GM23338 (cell line): ENCODE data around the gene SIGLEC15.

Source experiments
- CREB1 ChIP-seq: fragments of 250-450 bp; sonication (Bioruptor Pico); IDR thresholded peaks from 2 replicates; pipeline ENCODE4 v1.5.0; 2020; ENCODE audit warnings: low read depth, mild to moderate bottlenecking, moderate library complexity
- EZH2 ChIP-seq: fragments of 200-600 bp; sonication (generic); IDR thresholded peaks from one replicate; pipeline ENCODE4 v1.8.0; 2017; ENCODE audit warnings: antibody characterized with exemption, mild to moderate bottlenecking, low read depth; ENCODE audit not compliant: unreplicated experiment
- EZH2phosphoT487 ChIP-seq: fragments of 200-600 bp; sonication (generic); IDR thresholded peaks from one replicate; pipeline ENCODE4 v1.8.1; 2018; ENCODE audit warnings: antibody characterized with exemption; ENCODE audit not compliant: unreplicated experiment
- JUNB ChIP-seq: IDR thresholded peaks from one replicate; pipeline ENCODE4 v1.6.1; 2016; ENCODE audit warnings: antibody characterized with exemption; ENCODE audit not compliant: unreplicated experiment
- NANOG ChIP-seq: IDR thresholded peaks from 2 replicates; pipeline ENCODE4 v1.6.1; 2016; ENCODE audit warnings: antibody characterized with exemption, borderline replicate concordance
- POLR2AphosphoS5 ChIP-seq: IDR thresholded peaks from 2 replicates; pipeline ENCODE4 v1.6.1; 2016; ENCODE audit warnings: antibody characterized with exemption, low read depth
- STAT1 ChIP-seq: IDR thresholded peaks from one replicate; pipeline ENCODE4 v1.6.1; 2016; ENCODE audit warnings: antibody characterized with exemption; ENCODE audit not compliant: unreplicated experiment
- TF ChIP-seq, protein P1 (sequence below): IDR thresholded peaks from one replicate; pipeline ENCODE4 v1.6.1; 2018; ENCODE audit warnings: antibody characterized with exemption; ENCODE audit not compliant: unreplicated experiment
- TF ChIP-seq, protein P2 (sequence below), 2 experiments: fragments of 200-600 bp in 1 of 2; sonication (generic) in 1 of 2; conservative IDR thresholded peaks; 2 replicates each; pipeline versions ENCODE4 v1.5.1 to v1.6.1; 2016 to 2017; ENCODE audit warnings: antibody characterized with exemption in 2 of 2, low read depth in 2 of 2, mild to moderate bottlenecking in 2 of 2, moderate library complexity in 1 of 2
- TF ChIP-seq, protein P3 (sequence below): IDR thresholded peaks from 2 replicates; pipeline ENCODE4 v1.6.1; 2016; ENCODE audit warnings: antibody characterized with exemption

DNA sequence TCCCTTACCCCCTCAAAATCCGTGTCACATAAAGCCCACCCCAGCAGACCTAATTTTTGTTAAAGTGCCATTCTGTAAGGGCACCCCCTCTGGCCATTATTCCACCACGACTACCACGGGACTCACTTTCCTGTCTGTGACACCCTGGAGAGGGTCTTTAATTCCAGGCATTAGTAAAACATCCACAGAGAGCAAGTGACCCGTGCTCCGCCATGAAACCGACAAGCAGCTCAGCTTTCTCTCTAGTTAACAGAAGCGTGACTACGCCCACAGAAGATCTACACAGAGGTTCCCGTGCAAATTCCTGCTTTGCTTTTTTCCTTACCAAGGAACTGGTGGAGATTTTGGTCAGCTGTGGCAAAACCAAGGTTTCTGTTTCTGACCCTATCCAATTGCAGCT, 4.4 kb downstream of the SIGLEC15 start:
- TF ChIP-seq, protein P1, sequence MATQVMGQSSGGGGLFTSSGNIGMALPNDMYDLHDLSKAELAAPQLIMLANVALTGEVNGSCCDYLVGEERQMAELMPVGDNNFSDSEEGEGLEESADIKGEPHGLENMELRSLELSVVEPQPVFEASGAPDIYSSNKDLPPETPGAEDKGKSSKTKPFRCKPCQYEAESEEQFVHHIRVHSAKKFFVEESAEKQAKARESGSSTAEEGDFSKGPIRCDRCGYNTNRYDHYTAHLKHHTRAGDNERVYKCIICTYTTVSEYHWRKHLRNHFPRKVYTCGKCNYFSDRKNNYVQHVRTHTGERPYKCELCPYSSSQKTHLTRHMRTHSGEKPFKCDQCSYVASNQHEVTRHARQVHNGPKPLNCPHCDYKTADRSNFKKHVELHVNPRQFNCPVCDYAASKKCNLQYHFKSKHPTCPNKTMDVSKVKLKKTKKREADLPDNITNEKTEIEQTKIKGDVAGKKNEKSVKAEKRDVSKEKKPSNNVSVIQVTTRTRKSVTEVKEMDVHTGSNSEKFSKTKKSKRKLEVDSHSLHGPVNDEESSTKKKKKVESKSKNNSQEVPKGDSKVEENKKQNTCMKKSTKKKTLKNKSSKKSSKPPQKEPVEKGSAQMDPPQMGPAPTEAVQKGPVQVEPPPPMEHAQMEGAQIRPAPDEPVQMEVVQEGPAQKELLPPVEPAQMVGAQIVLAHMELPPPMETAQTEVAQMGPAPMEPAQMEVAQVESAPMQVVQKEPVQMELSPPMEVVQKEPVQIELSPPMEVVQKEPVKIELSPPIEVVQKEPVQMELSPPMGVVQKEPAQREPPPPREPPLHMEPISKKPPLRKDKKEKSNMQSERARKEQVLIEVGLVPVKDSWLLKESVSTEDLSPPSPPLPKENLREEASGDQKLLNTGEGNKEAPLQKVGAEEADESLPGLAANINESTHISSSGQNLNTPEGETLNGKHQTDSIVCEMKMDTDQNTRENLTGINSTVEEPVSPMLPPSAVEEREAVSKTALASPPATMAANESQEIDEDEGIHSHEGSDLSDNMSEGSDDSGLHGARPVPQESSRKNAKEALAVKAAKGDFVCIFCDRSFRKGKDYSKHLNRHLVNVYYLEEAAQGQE: no peak
- TF ChIP-seq, protein P2, sequence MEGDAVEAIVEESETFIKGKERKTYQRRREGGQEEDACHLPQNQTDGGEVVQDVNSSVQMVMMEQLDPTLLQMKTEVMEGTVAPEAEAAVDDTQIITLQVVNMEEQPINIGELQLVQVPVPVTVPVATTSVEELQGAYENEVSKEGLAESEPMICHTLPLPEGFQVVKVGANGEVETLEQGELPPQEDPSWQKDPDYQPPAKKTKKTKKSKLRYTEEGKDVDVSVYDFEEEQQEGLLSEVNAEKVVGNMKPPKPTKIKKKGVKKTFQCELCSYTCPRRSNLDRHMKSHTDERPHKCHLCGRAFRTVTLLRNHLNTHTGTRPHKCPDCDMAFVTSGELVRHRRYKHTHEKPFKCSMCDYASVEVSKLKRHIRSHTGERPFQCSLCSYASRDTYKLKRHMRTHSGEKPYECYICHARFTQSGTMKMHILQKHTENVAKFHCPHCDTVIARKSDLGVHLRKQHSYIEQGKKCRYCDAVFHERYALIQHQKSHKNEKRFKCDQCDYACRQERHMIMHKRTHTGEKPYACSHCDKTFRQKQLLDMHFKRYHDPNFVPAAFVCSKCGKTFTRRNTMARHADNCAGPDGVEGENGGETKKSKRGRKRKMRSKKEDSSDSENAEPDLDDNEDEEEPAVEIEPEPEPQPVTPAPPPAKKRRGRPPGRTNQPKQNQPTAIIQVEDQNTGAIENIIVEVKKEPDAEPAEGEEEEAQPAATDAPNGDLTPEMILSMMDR (conservative IDR thresholded peaks at IDR 0.05; ENCODE audit: low read depth in 2 of 2): no peak
- TF ChIP-seq EZH2phosphoT487 (no peak), JUNB (no peak), EZH2 (no peak), POLR2AphosphoS5 (no peak), CREB1 (no peak), STAT1 (no peak), NANOG (no peak)
- TF ChIP-seq, protein P3, sequence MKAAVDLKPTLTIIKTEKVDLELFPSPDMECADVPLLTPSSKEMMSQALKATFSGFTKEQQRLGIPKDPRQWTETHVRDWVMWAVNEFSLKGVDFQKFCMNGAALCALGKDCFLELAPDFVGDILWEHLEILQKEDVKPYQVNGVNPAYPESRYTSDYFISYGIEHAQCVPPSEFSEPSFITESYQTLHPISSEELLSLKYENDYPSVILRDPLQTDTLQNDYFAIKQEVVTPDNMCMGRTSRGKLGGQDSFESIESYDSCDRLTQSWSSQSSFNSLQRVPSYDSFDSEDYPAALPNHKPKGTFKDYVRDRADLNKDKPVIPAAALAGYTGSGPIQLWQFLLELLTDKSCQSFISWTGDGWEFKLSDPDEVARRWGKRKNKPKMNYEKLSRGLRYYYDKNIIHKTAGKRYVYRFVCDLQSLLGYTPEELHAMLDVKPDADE: no peak
